NCI-H2107 treated with DMSO at 0.1 percent for 48 hours (cell line): ENCODE data around the gene ARF4.
A peak's percentile ranks its signal among the peaks of the same experiment; 100 is the strongest.

Experiments used
- DNase-seq: peaks from one replicate; lab custom pipeline; 2025; ENCODE audit not compliant: unreplicated experiment; lab: John Stamatoyannopoulos, UW

The ARF4 gene

DNA sequence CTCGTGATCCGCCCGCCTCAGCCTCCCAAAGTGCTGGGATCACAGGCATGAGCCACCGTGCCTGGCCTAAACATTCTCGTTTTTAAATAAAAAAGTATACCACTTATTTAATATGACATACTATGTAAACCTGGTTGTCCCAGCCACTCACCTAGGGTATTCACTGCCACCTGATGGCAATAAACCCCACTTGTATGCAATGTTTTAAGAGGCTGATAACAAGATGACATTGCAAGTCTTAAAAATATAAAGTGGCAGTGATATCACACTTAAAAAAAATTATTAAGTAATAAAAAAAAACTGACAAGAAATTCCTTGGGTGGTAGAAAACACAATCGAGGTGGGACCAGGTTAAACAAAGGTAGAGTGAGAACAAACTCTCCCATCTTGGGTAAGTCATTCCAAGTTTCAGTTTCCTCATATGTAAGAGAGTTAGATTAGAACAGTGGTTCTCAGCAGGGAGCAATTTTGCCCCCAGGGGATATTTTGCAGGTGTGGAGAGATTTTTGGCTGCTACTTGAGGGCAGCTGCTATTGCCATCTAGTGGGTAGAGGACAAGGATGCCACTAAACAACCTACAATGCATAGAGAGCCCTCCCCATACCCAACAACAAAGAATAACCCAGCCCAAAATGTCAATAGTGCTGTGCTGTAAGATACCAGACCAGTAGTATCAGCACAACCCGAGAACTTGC is 14.5 kb downstream of the ARF4 start:
- no peak for DNase-seq

- DNase-seq = no peak
Observed at GRCh38 chr3:57577801-57578200, 19.3 kb downstream of the ARF4 start.

GRCh38 chr3:57575966-57576626 is 21.0 kb downstream of the ARF4 start:
- no peak for DNase-seq

- no peak for DNase-seq
Observed at GRCh38 chr3:57572096-57572495, 25.0 kb downstream of the ARF4 start.

DNA sequence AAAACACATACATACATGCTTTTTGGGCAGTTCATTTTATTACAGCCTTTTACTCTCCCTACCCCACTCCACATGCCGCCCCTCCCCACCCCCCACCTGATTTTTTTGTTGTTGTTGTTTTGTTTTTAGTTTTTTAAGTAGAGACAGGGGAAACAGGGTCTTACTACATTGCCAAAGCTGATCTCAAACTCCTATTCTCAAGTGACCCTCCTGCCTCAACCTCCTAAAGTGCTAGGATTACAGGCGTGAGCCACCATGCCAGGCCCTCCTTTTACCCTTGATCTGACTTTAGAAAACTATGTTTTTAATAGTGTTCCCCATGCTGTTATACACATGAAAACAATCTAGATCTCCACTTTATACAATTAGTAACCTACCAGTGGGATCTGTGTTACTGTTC is 26.3 kb downstream of the ARF4 start:
- no peak for DNase-seq

DNA sequence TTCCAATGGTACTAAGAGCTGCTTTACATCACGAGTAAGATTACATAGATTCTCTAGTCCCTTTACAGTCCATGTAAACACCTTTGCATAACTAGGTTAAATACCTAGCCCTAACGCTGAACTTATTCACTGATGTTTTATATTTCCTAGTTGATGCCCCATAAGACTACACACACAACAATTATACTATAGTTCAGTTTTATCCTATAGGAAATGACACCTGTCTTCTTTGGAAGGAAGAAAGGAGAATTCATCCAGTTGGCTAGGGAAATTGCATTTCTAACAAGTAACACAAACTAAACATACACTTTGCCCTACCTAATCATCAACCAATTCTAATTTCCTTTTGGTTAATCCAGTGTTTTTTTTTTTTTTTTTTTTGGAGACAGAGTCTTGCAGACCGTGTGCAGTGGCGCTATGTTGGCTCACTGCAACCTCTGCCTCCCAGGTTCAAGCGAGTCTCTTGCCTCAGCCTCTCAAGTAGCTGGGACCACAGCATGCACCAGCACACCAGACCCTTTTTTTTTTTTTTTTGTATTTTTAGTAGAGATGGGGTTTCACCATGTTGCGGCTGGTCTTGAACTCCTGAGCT is 27.2 kb downstream of the ARF4 start:
- DNase-seq = no peak

DNA sequence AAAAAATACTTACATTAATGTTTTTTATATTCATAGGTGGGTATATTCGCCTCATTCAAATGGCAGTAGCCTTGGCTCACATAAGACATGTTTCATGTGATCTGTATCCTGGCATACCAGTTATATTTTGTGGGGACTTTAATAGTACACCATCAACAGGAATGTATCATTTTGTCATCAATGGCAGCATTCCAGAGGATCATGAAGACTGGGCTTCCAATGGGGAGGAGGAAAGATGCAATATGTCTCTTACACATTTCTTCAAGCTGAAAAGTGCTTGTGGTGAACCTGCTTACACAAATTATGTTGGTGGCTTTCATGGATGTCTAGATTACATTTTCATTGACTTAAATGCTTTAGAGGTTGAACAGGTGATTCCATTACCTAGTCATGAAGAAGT is 37.6 kb downstream of the ARF4 start:
- DNase-seq = no peak

DNA sequence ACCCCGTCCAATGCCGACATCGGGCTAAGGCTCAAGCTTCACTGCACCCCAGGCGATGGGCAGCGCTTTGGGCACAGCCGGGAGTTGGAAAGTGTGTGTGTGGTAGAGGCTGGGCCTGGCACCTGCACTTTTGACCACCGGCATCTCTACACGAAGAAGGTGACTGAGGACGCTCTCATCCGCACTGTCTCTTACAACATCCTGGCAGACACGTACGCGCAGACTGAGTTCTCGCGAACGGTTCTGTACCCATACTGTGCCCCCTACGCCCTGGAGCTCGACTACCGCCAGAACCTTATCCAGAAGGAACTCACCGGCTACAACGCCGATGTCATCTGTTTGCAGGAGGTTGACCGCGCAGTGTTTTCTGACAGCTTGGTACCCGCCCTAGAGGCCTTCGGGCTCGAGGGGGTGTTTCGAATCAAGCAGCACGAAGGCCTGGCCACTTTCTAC is 40.0 kb downstream of the ARF4 start:
- DNase-seq = no peak

GRCh38 chr3:57556459-57557084 is 40.6 kb downstream of the ARF4 start:
- no peak for DNase-seq

DNA sequence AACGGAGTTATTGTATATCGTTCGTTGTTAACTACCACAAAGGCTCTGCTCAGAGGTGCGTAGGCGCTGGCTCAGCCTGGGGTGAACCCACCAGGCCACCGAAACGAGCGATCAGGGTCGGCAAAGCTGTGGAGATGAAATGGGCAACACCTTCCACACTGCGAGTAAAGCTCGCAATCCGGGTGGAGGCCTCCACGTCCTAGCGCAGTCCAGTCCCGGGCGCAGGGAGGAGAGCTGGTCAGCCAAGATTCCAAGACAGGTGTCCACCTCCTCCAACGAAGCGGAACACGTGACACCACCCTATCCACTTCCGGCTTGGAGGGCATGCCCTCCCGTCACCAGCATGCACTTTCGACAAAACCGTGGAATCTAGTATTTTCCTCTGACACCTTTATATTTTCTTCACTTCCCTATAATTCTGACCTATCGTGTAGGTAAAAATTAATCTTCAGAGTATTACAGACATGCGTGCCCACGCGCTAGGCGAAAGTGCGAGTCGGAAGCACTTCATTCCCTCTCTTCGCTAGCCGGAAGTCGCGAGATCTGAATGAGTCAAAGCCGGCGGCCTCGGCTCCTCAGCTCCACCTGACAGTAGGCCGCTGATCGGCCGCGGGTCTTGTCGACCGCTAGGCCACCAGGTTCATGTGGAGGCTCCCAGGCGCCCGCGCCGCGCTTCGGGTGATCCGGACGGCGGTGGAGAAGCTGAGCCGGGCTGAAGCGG is 41.2 kb downstream of the ARF4 start, which contains the start of gene PDE12:
TSS of gene PDE12 (plus strand) at position 537 of the 721 bp plus-strand sequence. CDS start at position 643, 106 bp downstream.
- DNase-seq = peak; percentile 48

DNA sequence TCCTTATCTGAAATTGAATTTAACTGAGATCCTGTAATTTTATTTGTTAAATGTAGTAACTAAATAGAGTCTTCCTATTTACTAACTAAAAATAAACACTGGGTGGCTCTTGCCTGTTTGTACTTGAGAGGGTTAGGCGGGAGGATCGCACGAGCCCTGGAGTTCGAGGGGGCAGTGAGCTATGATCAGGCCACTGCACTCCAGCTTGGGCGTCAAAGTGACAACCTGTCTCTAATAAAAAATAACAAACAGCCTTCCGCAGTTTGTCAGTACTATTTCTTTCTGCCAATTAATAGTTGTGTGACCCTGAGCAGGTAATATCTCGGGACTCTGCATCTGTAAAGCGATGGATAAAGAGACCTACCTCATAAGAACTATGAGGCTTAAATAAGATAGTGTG is 41.8 kb downstream of the ARF4 start:
- no peak for DNase-seq

- DNase-seq = no peak
Observed at GRCh38 chr3:57546616-57547015, 50.5 kb downstream of the ARF4 start.

DNA sequence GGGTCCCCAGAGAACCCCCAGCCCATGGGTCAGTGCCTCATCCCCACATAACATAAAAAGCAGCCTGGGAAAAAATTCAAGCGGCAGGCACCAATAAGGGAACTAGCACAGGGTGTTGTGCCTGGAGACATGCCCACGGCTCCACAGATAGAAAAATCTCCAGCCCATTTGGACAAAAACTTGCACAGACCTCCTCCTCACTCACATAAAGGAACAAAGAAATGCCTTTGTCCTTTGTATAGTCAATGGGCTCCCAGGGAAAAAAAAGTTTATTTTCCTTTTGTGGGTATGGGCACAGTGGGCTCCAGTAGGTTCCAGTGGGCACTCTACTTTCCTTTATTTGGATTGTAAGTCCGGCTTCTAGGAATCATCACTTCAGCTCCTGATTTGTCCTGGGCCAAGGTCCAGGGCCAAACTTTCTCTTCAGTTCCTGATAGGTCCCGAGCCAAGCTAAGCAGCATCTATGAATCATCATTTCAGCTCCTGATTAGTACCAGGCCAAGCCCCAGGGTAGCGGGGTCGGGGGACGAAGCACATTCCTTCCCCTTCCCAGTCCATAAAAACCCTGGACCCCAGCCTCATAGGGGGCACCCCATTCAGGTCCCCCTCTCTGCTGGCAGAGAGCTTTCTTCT is 51.4 kb downstream of the ARF4 start:
- DNase-seq = no peak

DNA sequence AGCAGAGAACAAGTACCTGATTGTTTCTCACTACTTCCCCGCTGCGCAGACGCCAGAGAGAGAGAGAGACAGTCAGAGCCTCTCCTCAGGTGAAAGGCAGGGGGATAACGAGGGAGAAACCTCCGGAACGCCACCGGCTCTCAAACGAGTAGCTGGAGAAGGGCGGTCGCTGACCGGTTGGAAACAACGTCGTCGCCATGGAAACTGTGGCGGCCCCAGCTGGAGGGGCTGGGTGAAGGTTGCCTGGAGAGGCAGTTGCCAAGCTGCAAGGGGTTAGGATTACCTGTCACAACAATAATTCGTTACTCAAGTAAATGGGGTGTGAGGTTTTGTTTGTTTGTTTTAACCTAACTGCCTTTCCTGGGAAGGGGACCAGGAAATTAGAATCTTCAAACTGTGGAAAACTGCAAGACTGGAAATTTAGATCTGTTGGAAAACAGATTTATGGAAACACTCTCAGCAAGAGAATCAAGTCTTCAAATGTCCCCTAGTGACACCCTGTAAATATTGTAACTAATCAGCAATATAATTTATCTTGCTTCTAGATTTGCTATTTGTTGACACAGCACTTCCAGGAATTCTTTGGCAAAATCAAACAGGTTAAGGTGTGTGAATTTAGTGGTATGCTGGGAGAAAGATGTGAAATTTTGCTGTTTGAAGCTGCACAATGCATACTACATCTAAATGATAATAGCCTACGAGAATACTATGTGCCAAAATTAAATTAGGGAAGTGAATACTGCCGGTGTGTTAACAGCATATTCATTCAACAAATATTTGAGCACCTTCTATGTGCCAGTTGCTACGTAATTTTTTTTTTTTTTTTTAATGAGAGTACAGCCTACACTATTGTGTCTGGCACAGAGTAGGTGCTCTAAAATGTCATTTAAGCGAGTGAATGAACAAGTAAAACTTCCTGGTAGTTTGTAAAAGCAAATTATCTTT is 52.7 kb downstream of the ARF4 start, which contains the start of gene DNAH12:
TSS of gene DNAH12 (minus strand) at position 164 of the 945 bp plus-strand sequence. CDS start 1,474 bp downstream, outside the sequence.
- DNase-seq = peak; percentile 47

DNA sequence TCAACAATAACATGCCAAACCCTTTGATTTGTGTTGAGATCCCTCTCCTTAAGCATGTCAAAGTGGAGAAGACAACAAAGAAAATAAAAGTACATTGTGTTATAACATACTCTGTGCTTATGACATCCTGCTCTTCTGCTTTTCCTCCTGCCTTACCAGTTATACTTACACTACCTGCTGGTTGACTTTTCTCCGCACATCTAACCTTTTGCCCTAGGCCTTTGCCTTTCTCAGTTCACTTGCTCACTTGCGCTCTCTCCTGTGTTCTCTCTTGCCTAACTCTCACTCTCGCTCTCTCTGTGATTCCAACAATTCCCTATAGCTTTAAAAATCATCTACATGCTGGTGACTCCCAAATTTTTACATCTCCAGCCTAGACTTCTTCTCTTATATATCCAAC is 58.7 kb downstream of the ARF4 start:
- no peak for DNase-seq

- DNase-seq = no peak
Observed at GRCh38 chr3:57530071-57530608, 67.0 kb downstream of the ARF4 start.
